HEK293T (cell line): ENCODE measurements around the gene SLC1A4.

Experiments used
- FOXK2 ChIP-seq: fragments of 450-650 bp; IDR thresholded peaks from 2 replicates; pipeline ENCODE4 v1.6.1; 2016; ENCODE audit warnings: mild to moderate bottlenecking
- FOXM1 ChIP-seq: fragments of 450-650 bp; IDR thresholded peaks from 2 replicates; pipeline ENCODE4 v1.6.1; 2017; ENCODE audit warnings: mild to moderate bottlenecking, borderline replicate concordance
- NFRKB ChIP-seq: fragments of 450-650 bp; IDR thresholded peaks from 2 replicates; pipeline ENCODE4 v1.6.1; 2016; ENCODE audit warnings: mild to moderate bottlenecking, moderate library complexity
- PKNOX1 ChIP-seq: fragments of 450-650 bp; IDR thresholded peaks from 2 replicates; pipeline ENCODE4 v1.6.1; 2016
- SP1 ChIP-seq: fragments of 450-650 bp; IDR thresholded peaks from 2 replicates; pipeline ENCODE4 v1.6.1; 2017
- TARDBP ChIP-seq: fragments of 450-650 bp; IDR thresholded peaks from 2 replicates; pipeline ENCODE4 v1.6.1; 2016

GRCh38 chr2:64980183-64980582, 9.0 kb upstream of the SLC1A4 start:
- TF ChIP-seq PKNOX1 = no peak
- no peak for TF ChIP-seq NFRKB
- TF ChIP-seq TARDBP = no peak
- no peak for TF ChIP-seq SP1
- no peak for TF ChIP-seq FOXK2
- TF ChIP-seq FOXM1 = no peak
